Measurements from ENCODE around the gene PRDM4. TPM values are rescaled to one million over a fixed set of nuclear protein-coding genes. Genes with fewer than 3 reads are reported as not detected.
A peak's percentile ranks its signal among the peaks of the same experiment; 100 is the strongest.
"Not testable (repeated sequence)": the region's sequence is repeated elsewhere in the genome, so short reads cannot be mapped to it uniquely, and the experiment has no call there.

Gene PRDM4
- total RNA-seq, 2 donors from 2014 or later, result 24.5 to 37.2 TPM

- Histone ChIP-seq H3K9me3 (no peaks in the 10 kb centered on the region), H3K27me3 (replicated peaks; ENCODE audit: insufficient read depth) (no peaks in the 10 kb centered on the region), H3K4me1 (ENCODE audit: control insufficient read depth in 1 of 2, low read depth in 2 of 2) (no peaks in the 10 kb centered on the region), H3K27ac (no peak overlapping the region), H3K4me3 (no peak overlapping the region), H3K36me3 (peaks cover 32% of the 10 kb centered on the region)
- DNase-seq (ENCODE audit: low spot score) (no peak), ATAC-seq (ENCODE audit: insufficient number of reproducible peaks, low FRiP score, low read depth) (no peak)
- TF ChIP-seq CTCF (IDR thresholded peaks at IDR 0.05), result no peak
Measured at GRCh38 chr12:107715780-107716179, 45.2 kb downstream of the PRDM4 start.

- H3K4me1 ChIP-seq (ENCODE audit: control insufficient read depth in 1 of 2, low read depth in 2 of 2); DNase-seq (ENCODE audit: low spot score); H3K4me3 ChIP-seq; H3K9me3 ChIP-seq; H3K27me3 ChIP-seq (replicated peaks; ENCODE audit: insufficient read depth); ATAC-seq (ENCODE audit: insufficient number of reproducible peaks, low FRiP score, low read depth); H3K27ac ChIP-seq: not testable (repeated sequence)
- peaks cover 53% of the 10 kb centered on the region for H3K36me3 ChIP-seq
Measured at GRCh38 chr12:107705522-107705921, 55.4 kb downstream of the PRDM4 start.

- Histone ChIP-seq H3K27me3 (replicated peaks; ENCODE audit: insufficient read depth) (no peaks in the 10 kb centered on the region), H3K4me1 (ENCODE audit: control insufficient read depth in 1 of 2, low read depth in 2 of 2) (peaks cover 7 to 9% of the 10 kb centered on the region in 2 donors), H3K4me3 (no peak overlapping the region), H3K36me3 (peaks cover 55% of the 10 kb centered on the region), H3K27ac (no peak overlapping the region), H3K9me3 (no peaks in the 10 kb centered on the region)
- DNase-seq (ENCODE audit: low spot score) (no peak), ATAC-seq (ENCODE audit: insufficient number of reproducible peaks, low FRiP score, low read depth) (no peak)
- TF ChIP-seq CTCF (IDR thresholded peaks at IDR 0.05), result no peak
Measured at GRCh38 chr12:107704041-107704440, 56.9 kb downstream of the PRDM4 start.

- Histone ChIP-seq H3K9me3 (no peaks in the 10 kb centered on the region), H3K4me1 (ENCODE audit: control insufficient read depth in 1 of 2, low read depth in 2 of 2) (peaks cover 7 to 9% of the 10 kb centered on the region in 2 donors), H3K4me3 (no peak overlapping the region), H3K36me3 (peaks cover 62% of the 10 kb centered on the region), H3K27me3 (replicated peaks; ENCODE audit: insufficient read depth) (no peaks in the 10 kb centered on the region), H3K27ac (peak overlapping the region; percentile 65 to 81)
- no peak for TF ChIP-seq CTCF (IDR thresholded peaks at IDR 0.05)
- ATAC-seq (ENCODE audit: insufficient number of reproducible peaks, low FRiP score, low read depth) (no peak), DNase-seq (ENCODE audit: low spot score) (no peak)
Measured at GRCh38 chr12:107702106-107702505, 58.8 kb downstream of the PRDM4 start.

GRCh38 chr12:107695772-107696171 lies 65.2 kb downstream of the PRDM4 start:
- not testable (repeated sequence) for ATAC-seq (ENCODE audit: insufficient number of reproducible peaks, low FRiP score, low read depth); H3K4me1 ChIP-seq (ENCODE audit: control insufficient read depth in 1 of 2, low read depth in 2 of 2); H3K27me3 ChIP-seq (replicated peaks; ENCODE audit: insufficient read depth); H3K27ac ChIP-seq; DNase-seq (ENCODE audit: low spot score); H3K9me3 ChIP-seq; H3K4me3 ChIP-seq
- peaks cover 69% of the 10 kb centered on the region for H3K36me3 ChIP-seq

- H3K27me3 ChIP-seq (replicated peaks; ENCODE audit: insufficient read depth), result no peaks in the 10 kb centered on the region
- no peak for TF ChIP-seq CTCF (IDR thresholded peaks at IDR 0.05)
- peak within 1 kb of the TSS; percentile 71 to 82 for H3K27ac ChIP-seq
- ATAC-seq (ENCODE audit: insufficient number of reproducible peaks, low FRiP score, low read depth), result peak; percentile 96
- peak within 1 kb of the TSS; percentile 72 for H3K4me3 ChIP-seq
- peaks cover 21% of the 10 kb centered on the region for H3K36me3 ChIP-seq
- peaks cover 6 to 17% of the 10 kb centered on the region in 2 donors for H3K4me1 ChIP-seq (ENCODE audit: control insufficient read depth in 1 of 2, low read depth in 2 of 2)
- peak; percentile 93 for DNase-seq (ENCODE audit: low spot score)
- H3K9me3 ChIP-seq, result no peaks in the 10 kb centered on the region
Measured at GRCh38 chr12:107685360-107686248, 75.3 kb downstream of the PRDM4 start, which contains the start of gene PWP1. Gene PWP1 (plus strand): TSS chr12:107685799. CDS start chr12:107685900, 101 bp downstream.

Data from thoracic aorta (tissue), 2 donors.